Aorta (tissue), 5 donors: ENCODE results near the gene C3. TPM values are rescaled to one million over a fixed set of nuclear protein-coding genes. Genes with fewer than 3 reads are reported as not detected.

Source experiments
- ATAC-seq: fragments of 200-7000 bp; cut with Tn5 transposase; one replicate; pipeline ENCODE4 v1.9.1; 2022; ENCODE audit warnings: moderate library complexity; ENCODE audit not compliant: low FRiP score
- DNase-seq, 2 donors: peaks; one replicate each; pipeline ENCODE4 v3.0.0-alpha.2; 2020
- H3K27ac ChIP-seq, 2 donors: one replicate each; pipeline ENCODE4 v1.5.1; 2013; ENCODE audit warnings: low read length in 2 of 2, mild to moderate bottlenecking in 2 of 2, moderate library complexity in 2 of 2, control low read depth in 1 of 2, inconsistent platforms in 1 of 2, low read depth in 1 of 2
- H3K27me3 ChIP-seq, 2 donors: one replicate each; pipeline ENCODE4 v1.6.1; 2013; ENCODE audit warnings: control low read depth in 1 of 2, low read length in 1 of 2, mild to moderate bottlenecking in 1 of 2, moderate library complexity in 1 of 2; ENCODE audit not compliant: insufficient read depth in 2 of 2, control insufficient read depth in 1 of 2
- H3K36me3 ChIP-seq, 2 donors: one replicate each; pipeline ENCODE4 v1.6.1; 2013; ENCODE audit warnings: control low read depth in 1 of 2, low read length in 1 of 2, mild to moderate bottlenecking in 1 of 2; ENCODE audit not compliant: insufficient read depth in 2 of 2, control insufficient read depth in 1 of 2
- H3K4me1 ChIP-seq, 2 donors: one replicate each; pipeline ENCODE4 v1.6.1; 2013; ENCODE audit warnings: low read length in 2 of 2, control low read depth in 1 of 2, mild to moderate bottlenecking in 1 of 2, moderate library complexity in 1 of 2; ENCODE audit not compliant: insufficient read depth in 2 of 2, control insufficient read depth in 1 of 2
- H3K4me3 ChIP-seq, 2 donors: one replicate each; pipeline ENCODE4 v1.5.1; 2013; ENCODE audit warnings: low read length in 2 of 2, control low read depth in 1 of 2, mild to moderate bottlenecking in 1 of 2
- H3K9me3 ChIP-seq: one replicate; pipeline ENCODE4 v1.6.1; 2013; ENCODE audit warnings: mild to moderate bottlenecking, low read length; ENCODE audit not compliant: control insufficient read depth
- WGBS, 2 donors: extraction: QIAGEN DNeasy Blood & Tissue Kit; methylation state at CpG; one replicate each; pipeline ENCODE4 v1.1.7; 2013; 5-methylcytosine and 5-hydroxymethylcytosine counted together
- intact Hi-C, 2 donors: fragments of 100-400 bp; cut with DNase I; formaldehyde crosslinking; loops; one replicate each; pipeline versions ENCODE4 v1.14.2 to v1.15.0; 2022
- polyA plus RNA-seq, 2 donors: library from polyadenylated mRNA; stranded (reverse); fragments of 200-250 nt; gene quantifications; one replicate each; pipeline ENCODE4 v1.2.3, GENCODE V29; 2013
- total RNA-seq, 2 donors: library from RNA; stranded (reverse); fragmentation: NEBNext Ultra II Directional; extraction: Animal tissue kit (Norgen Biotek cat#: 25700); gene quantifications; one replicate each; pipeline ENCODE4 v1.2.1, GENCODE V29; 2021
- donor health status: healthy with polysubstance abuse.
- donor health status: Bipolar disorder and iron deficiency.
- donor health status: DM: no; HTN: no; CAD: no.
- donor health status: DM: no; HTN: no; CAD: no.
- donor health status: DM: yes; HTN: yes; CAD: no.

Gene C3
- total and polyA plus RNA-seq, 4 donors = 9.1 to 3,196 (median 522) TPM

DNA sequence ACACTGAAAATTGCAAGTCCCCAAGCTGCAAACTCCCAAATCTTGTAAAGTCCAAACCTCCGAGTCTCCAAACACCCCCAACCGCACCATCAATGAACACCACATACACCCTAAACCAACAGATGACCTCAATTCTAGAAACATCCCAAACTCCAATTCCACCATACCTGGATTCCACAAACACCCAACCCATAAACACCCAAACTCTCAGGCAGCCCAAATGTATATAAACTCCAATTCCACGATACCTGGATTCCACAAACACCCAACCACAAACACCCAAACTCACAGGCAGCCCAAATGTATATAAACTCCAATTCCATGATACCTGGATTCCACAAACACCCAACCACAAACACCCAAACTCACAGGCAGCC, 470 bp downstream of the C3 start:
- intact Hi-C loops = no loop called here
- Histone ChIP-seq H3K27me3 (no peaks in the 10 kb centered on the region), H3K4me3 (no peak overlapping the region), H3K27ac (no peak overlapping the region), H3K36me3 (no peaks in the 10 kb centered on the region), H3K9me3 (no peaks in the 10 kb centered on the region), H3K4me1 (no peaks in the 10 kb centered on the region)
- ATAC-seq = no peak
- 86 to 88% methylated on average over 3 of the region's 3 CpGs for WGBS, 2 donors
- no peak for DNase-seq

DNA sequence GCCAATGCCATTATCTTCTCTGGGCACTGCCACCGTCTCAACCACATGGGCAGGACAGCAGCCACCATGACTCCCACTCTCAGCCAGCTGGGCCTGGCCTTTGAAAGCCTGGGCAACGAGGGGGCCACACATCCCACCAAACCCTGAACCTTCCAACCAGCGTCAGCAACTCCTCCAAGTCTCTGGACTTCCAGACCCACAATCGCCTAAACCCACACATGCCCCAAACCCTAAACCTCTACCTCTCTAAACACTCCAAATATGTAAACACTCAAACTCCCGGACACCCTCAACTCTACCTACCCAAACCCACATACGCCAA, 949 bp downstream of the C3 start:
- Histone ChIP-seq H3K27me3 (no peaks in the 10 kb centered on the region), H3K9me3 (no peaks in the 10 kb centered on the region), H3K36me3 (no peaks in the 10 kb centered on the region), H3K4me3 (no peak overlapping the region), H3K4me1 (no peaks in the 10 kb centered on the region), H3K27ac (no peak overlapping the region)
- ATAC-seq (no peak), DNase-seq (no peak)
- whole genome bisulfite sequencing, 2 donors = 69% methylated on average over 6 of the region's 6 CpGs
- intact Hi-C loops = no loop called here

DNA sequence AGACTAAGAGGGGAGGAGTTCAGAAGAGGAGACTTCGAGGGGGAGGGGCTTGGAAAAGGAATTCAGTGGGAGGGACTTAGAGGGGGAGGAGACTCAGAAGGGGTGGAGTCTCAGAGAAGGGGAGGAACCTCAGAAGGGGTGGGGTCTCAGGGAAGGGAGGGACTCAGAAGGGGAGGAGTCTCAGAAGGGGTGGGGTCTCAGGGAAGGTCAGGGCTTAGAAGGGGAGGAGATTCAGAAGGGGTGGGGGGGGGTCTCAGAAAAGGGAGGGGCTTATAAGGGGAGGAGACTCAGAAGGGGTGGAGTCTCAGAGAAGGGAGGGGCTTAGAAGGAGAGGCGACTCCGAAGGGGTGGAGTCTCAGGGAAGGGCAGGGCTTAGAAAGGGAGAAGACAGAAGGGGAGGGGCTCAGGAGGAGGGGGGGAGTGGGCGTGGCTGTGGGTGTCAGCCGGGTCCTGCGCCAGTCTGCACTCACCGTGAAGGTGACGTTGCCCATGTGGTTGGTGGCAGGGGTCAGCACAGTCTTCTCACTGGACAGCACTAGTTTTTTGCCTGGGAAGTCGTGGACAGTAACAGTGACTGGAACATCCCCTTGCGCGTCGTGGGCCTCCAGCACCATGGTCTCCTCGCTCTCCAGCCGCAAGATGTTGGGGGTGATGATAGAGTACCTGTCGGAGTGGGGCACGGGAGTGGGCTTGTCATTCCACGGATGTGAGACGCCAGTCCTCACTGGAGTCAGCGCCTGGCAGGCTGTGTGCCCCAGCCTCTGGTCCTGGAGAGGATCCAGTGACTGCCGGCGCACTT, 1.5 kb downstream of the C3 start:
- DNase-seq (no peak), ATAC-seq (no peak)
- WGBS, 2 donors = 63 to 68% methylated on average over 19 to 21 of the region's 21 CpGs
- no peak overlapping the region for H3K4me3 ChIP-seq
- intact Hi-C loops = no loop called here
- H3K36me3 ChIP-seq = no peaks in the 10 kb centered on the region
- no peaks in the 10 kb centered on the region for H3K4me1 ChIP-seq
- no peaks in the 10 kb centered on the region for H3K27me3 ChIP-seq
- H3K9me3 ChIP-seq = no peaks in the 10 kb centered on the region
- no peak overlapping the region for H3K27ac ChIP-seq

DNA sequence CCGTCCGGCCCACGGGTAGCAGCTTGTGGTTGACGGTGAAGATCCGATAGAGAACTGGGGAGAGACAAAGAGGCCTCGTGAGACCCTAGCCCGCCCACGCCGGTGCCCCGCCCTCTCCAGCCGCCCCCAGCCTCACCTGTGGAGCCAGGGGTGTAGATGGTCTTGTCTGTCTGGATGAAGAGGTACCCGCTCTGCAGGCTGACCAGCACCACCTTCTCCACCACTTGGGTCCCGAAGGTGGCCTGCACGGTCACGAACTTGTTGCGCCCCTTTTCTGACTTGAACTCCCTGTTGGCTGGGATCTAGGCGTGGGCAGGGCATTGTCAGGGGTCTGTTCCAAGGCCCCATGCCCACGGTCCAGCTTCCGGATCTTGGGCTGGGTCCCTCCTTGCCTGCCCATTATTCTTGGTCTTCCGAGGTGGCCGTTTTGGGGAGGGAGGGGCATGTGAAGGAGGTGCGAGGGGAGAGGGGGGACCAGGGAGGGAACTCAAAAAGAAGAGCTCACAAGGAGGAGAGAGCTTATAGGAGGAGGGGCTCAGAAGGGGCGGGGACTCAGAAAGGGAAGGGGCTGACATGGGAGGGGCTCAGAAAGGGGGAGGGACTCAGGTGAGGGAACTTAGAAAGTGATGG, 2.2 kb downstream of the C3 start:
- ATAC-seq (no peak), DNase-seq (no peak)
- H3K4me3 ChIP-seq = no peak overlapping the region
- H3K27me3 ChIP-seq = no peaks in the 10 kb centered on the region
- 54 to 67% methylated on average over 23 of the region's 23 CpGs for WGBS, 2 donors
- intact Hi-C loops = no loop called here
- no peak overlapping the region for H3K27ac ChIP-seq
- H3K4me1 ChIP-seq = no peaks in the 10 kb centered on the region
- H3K9me3 ChIP-seq = no peaks in the 10 kb centered on the region
- H3K36me3 ChIP-seq = no peaks in the 10 kb centered on the region

- DNase-seq (no peak), ATAC-seq (no peak)
- WGBS, 2 donors = 75 to 82% methylated on average over 4 of the region's 4 CpGs
- H3K36me3 ChIP-seq = no peaks in the 10 kb centered on the region
- intact Hi-C loops = no loop called here
- no peaks in the 10 kb centered on the region for H3K4me1 ChIP-seq
- no peaks in the 10 kb centered on the region for H3K9me3 ChIP-seq
- H3K27ac ChIP-seq = no peak overlapping the region
- no peaks in the 10 kb centered on the region for H3K27me3 ChIP-seq
- no peak overlapping the region for H3K4me3 ChIP-seq
Observed at GRCh38 chr19:6717441-6717971, 2.9 kb downstream of the C3 start.

DNA sequence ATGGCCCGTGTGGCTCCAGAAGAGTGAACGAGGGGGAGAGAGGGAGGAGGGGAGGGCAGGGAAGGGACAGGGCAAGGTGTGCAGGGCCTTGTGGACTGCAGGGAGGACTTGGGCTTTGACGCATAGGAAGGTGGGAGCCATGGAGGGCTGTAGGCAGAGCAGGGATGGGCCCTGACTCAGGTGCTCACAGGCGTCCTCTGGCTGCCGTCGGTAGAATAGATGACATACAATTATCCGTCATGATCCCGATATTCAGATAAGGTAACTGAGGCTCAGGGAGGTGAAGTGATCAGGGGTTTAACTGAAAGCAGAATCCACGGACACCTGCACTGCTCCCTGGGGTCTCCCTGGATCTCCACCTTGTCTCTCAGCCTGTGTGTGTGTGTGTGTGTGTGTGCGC, 3.4 kb downstream of the C3 start:
- DNase-seq = no peak
- intact Hi-C loops = no loop called here
- Histone ChIP-seq H3K9me3 (no peaks in the 10 kb centered on the region), H3K27me3 (no peaks in the 10 kb centered on the region), H3K4me1 (no peaks in the 10 kb centered on the region), H3K36me3 (no peaks in the 10 kb centered on the region), H3K4me3 (no peak overlapping the region), H3K27ac (no peak overlapping the region)
- no peak for ATAC-seq
- WGBS, 2 donors = 73 to 74% methylated on average over 10 of the region's 10 CpGs

DNA sequence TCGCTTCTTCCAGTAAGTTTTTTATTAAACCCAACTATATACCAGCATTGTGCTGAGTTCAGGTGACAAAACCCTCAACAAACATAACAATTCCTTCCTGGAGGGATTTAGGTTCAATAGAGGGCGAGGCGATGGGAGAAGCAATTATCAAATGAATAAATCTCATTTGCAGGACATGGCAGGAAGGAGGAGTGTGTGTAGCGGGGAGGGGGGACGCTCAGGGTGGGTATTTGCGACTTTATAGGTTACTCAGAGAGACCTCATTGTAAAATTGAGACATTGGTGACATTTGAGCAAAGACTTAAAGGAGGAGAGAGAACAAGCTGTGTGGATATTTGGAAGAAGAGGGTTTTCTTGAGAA, 3.9 kb downstream of the C3 start:
- Histone ChIP-seq H3K27ac (no peak overlapping the region), H3K36me3 (no peaks in the 10 kb centered on the region), H3K9me3 (no peaks in the 10 kb centered on the region), H3K27me3 (no peaks in the 10 kb centered on the region), H3K4me3 (no peak overlapping the region), H3K4me1 (no peaks in the 10 kb centered on the region)
- intact Hi-C loops = no loop called here
- 57 to 62% methylated on average over 6 of the region's 6 CpGs for WGBS, 2 donors
- ATAC-seq (no peak), DNase-seq (no peak)

DNA sequence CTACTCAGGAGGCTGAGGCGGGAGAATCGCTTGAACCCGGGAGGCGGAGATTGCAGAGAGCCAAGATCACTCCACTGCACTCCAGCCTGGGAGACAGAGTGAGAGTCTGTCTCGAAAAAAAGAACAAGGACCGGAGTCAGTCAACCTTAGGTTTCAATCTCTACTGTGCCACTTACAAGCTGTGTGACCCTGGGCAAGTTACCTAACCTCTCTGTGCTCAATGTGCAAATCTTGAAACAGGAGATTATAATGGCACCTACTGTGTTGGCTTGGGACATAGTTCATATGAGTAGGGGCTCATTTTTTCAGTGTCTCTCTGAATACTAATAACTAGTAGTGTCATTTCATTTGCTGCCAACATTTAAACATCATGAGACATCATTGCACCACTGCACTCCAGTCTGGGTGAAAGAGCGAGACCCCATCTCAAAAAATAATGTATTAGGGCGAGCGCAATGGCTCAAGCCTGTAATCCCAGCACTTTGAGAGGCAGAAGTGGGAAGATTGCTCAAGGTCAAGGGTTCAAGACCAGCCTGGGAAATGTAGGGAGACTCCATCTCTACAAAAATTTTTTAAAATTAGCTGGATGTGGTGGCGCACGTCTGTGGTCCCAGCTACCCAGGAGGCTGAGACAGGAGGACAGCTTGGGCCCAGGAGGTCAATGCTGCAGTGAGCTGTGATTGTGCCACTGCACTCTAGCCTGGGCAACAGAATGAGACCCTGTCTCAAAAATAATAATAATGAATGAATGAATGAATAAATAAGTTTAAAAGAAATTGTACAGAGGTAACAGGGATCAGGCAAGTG, 5.5 kb downstream of the C3 start:
- H3K9me3 ChIP-seq = no peaks in the 10 kb centered on the region
- H3K36me3 ChIP-seq = no peaks in the 10 kb centered on the region
- H3K4me1 ChIP-seq = no peaks in the 10 kb centered on the region
- ATAC-seq (no peak), DNase-seq (no peak)
- intact Hi-C loops = no loop called here
- H3K4me3 ChIP-seq = no peak overlapping the region
- H3K27ac ChIP-seq = no peak overlapping the region
- 87 to 89% methylated on average over 11 of the region's 11 CpGs for WGBS, 2 donors
- no peaks in the 10 kb centered on the region for H3K27me3 ChIP-seq
